ENCODE data around the gene ANKFN1. TPM values are rescaled to one million over a fixed set of nuclear protein-coding genes. Genes with fewer than 3 reads are reported as not detected.

The ANKFN1 gene
- total RNA-seq, 1 donor from 2014 or later, result not detected

DNA sequence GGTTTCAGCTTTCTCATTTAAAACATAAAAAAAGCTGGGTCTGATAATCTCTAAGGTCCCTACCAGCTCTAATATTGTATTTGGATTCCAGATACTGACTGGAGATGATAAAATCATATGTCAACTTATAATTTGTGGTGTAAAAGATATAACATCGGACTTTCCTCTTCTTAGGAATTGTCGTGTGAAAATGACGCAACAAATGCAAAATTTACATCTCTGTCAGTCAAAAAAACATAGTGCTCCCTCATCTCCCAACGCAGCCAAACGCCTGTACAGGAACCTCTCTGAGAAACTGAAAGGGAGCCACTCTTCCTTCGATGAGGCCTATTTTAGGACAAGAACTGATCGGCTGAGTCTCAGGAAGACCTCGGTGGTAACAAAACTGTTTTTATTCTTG lies 197.3 kb downstream of the ANKFN1 start:
- Histone ChIP-seq H2AFZ (replicated peaks) (no peak overlapping the region), H3K27ac (no peak overlapping the region), H3K9ac (no peak overlapping the region), H3F3A (ENCODE audit: low read depth) (no peaks in the 10 kb centered on the region), H3K4me1 (no peaks in the 10 kb centered on the region), H3K4me2 (no peak overlapping the region), H3K36me3 (no peaks in the 10 kb centered on the region), H3K79me2 (ENCODE audit: low read depth) (no peaks in the 10 kb centered on the region), H3K4me3 (no peak overlapping the region), H4K20me1 (ENCODE audit: low read depth) (no peaks in the 10 kb centered on the region), H3K27me3 (no peaks in the 10 kb centered on the region), H3K9me3 (ENCODE audit: low read depth) (no peaks in the 10 kb centered on the region)
- no peak overlapping the region for H3K4me3 Mint-ChIP-seq
- no peaks in the 10 kb centered on the region for H3K36me3 Mint-ChIP-seq
- peaks cover 2% of the 10 kb centered on the region for H3K27me3 Mint-ChIP-seq (ENCODE audit: insufficient read depth, low read depth)
- no peak overlapping the region for H3K27ac Mint-ChIP-seq
- TF ChIP-seq EZH2phosphoT487 (IDR thresholded peaks at IDR 0.05), result no peak
- TF ChIP-seq EZH2 (IDR thresholded peaks at IDR 0.05), result no peak
- TF ChIP-seq, protein P1, sequence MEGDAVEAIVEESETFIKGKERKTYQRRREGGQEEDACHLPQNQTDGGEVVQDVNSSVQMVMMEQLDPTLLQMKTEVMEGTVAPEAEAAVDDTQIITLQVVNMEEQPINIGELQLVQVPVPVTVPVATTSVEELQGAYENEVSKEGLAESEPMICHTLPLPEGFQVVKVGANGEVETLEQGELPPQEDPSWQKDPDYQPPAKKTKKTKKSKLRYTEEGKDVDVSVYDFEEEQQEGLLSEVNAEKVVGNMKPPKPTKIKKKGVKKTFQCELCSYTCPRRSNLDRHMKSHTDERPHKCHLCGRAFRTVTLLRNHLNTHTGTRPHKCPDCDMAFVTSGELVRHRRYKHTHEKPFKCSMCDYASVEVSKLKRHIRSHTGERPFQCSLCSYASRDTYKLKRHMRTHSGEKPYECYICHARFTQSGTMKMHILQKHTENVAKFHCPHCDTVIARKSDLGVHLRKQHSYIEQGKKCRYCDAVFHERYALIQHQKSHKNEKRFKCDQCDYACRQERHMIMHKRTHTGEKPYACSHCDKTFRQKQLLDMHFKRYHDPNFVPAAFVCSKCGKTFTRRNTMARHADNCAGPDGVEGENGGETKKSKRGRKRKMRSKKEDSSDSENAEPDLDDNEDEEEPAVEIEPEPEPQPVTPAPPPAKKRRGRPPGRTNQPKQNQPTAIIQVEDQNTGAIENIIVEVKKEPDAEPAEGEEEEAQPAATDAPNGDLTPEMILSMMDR (IDR thresholded peaks at IDR 0.05), result no peak
- no peaks in the 10 kb centered on the region for H3K4me1 Mint-ChIP-seq
- no peak for DNase-seq (ENCODE audit: low spot score)
- H3K9me3 Mint-ChIP-seq, result peaks cover 11% of the 10 kb centered on the region

GRCh38 chr17:56351675-56352074 lies 198.4 kb downstream of the ANKFN1 start:
- no peak overlapping the region for H3K4me3 ChIP-seq
- H3K4me3 Mint-ChIP-seq, result no peak overlapping the region
- no peaks in the 10 kb centered on the region for H3K36me3 ChIP-seq
- H3K4me1 ChIP-seq, result no peaks in the 10 kb centered on the region
- H3K27ac Mint-ChIP-seq, result no peak overlapping the region
- no peaks in the 10 kb centered on the region for H3K27me3 ChIP-seq
- no peaks in the 10 kb centered on the region for H3F3A ChIP-seq (ENCODE audit: low read depth)
- no peaks in the 10 kb centered on the region for H3K79me2 ChIP-seq (ENCODE audit: low read depth)
- H3K9me3 Mint-ChIP-seq, result peaks cover 4% of the 10 kb centered on the region
- TF ChIP-seq, protein P1 (IDR thresholded peaks at IDR 0.05), result no peak
- TF ChIP-seq EZH2phosphoT487 (IDR thresholded peaks at IDR 0.05), result no peak
- TF ChIP-seq EZH2 (IDR thresholded peaks at IDR 0.05), result no peak
- no peak overlapping the region for H3K9ac ChIP-seq
- peak overlapping the region; percentile 78 for H2AFZ ChIP-seq (replicated peaks)
- no peaks in the 10 kb centered on the region for H3K36me3 Mint-ChIP-seq
- H3K4me1 Mint-ChIP-seq, result no peaks in the 10 kb centered on the region
- H3K27me3 Mint-ChIP-seq (ENCODE audit: insufficient read depth, low read depth), result peaks cover 2% of the 10 kb centered on the region
- no peak overlapping the region for H3K27ac ChIP-seq
- H4K20me1 ChIP-seq (ENCODE audit: low read depth), result no peaks in the 10 kb centered on the region
- H3K4me2 ChIP-seq, result no peak overlapping the region
- DNase-seq (ENCODE audit: low spot score), result no peak
- no peaks in the 10 kb centered on the region for H3K9me3 ChIP-seq (ENCODE audit: low read depth)

DNA sequence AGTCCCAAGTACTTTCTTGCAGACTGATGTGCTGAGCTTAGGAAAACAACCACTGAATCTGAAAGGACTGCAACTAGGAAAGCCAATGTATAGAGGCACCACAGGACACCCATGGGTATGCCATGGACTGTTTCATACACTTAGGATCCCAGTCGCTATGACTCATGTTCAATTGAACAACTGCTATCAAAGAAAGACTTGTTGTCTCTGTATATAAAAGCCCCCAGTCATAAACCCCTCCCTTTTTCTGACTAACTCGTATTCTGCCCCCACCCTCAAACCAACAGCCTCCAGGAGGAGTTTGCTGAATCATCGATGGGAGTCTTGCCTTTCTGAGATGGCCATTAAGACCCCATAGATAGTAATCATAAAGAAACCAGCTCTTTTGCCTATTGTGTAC lies 205.4 kb downstream of the ANKFN1 start:
- Mint-ChIP-seq H3K36me3 (no peaks in the 10 kb centered on the region), H3K27ac (no peak overlapping the region)
- DNase-seq (ENCODE audit: low spot score), result no peak

More for the DNA sequence above, 205.4 kb downstream of the ANKFN1 start:
- TF ChIP-seq EZH2 (IDR thresholded peaks at IDR 0.05) (no peak), EZH2phosphoT487 (IDR thresholded peaks at IDR 0.05) (no peak)
- TF ChIP-seq, protein P1 (IDR thresholded peaks at IDR 0.05), result no peak
- H4K20me1 ChIP-seq (ENCODE audit: low read depth), result no peaks in the 10 kb centered on the region
- H3F3A ChIP-seq (ENCODE audit: low read depth), result no peaks in the 10 kb centered on the region
- H3K79me2 ChIP-seq (ENCODE audit: low read depth), result no peaks in the 10 kb centered on the region
- H3K4me3 ChIP-seq, result no peak overlapping the region
- no peak overlapping the region for H2AFZ ChIP-seq (replicated peaks)
- Mint-ChIP-seq H3K4me3 (no peak overlapping the region), H3K9me3 (peaks cover 4% of the 10 kb centered on the region), H3K4me1 (peaks cover 3% of the 10 kb centered on the region), H3K27me3 (ENCODE audit: insufficient read depth, low read depth) (no peaks in the 10 kb centered on the region)
- no peak overlapping the region for H3K4me2 ChIP-seq
- no peaks in the 10 kb centered on the region for H3K4me1 ChIP-seq
- no peaks in the 10 kb centered on the region for H3K27me3 ChIP-seq
- H3K9me3 ChIP-seq (ENCODE audit: low read depth), result no peaks in the 10 kb centered on the region
- no peak overlapping the region for H3K9ac ChIP-seq
- no peaks in the 10 kb centered on the region for H3K36me3 ChIP-seq
- no peak overlapping the region for H3K27ac ChIP-seq
